ENCODE results near the gene OSBPL2.

GRCh38 chr20:62219101-62219991 lies 19.0 kb upstream of the OSBPL2 start:
- no peak for TF ChIP-seq EZH2phosphoT487 (IDR thresholded peaks at IDR 0.05; ENCODE audit: borderline replicate concordance, low read depth, low read length)
- TF ChIP-seq CTCF (conservative IDR thresholded peaks at IDR 0.05; ENCODE audit: low read length) = no peak

All from OCI-LY7 (cell line).